OCI-LY7 (cell line): ENCODE data around the gene LY86. TPM values are rescaled to one million over a fixed set of nuclear protein-coding genes. Genes with fewer than 3 reads are reported as not detected.

Source experiments
- BruUV-seq: library from RNA; stranded (reverse); fragments of 400-500 nt; replicated peaks from 2 replicates; lab custom pipeline; 2021; lab: Mats Ljungman, UMichigan
- CTCF ChIA-PET: fragments of 300-600 bp; sonication (Branson Sonifier 250); formaldehyde crosslinking; loops from one replicate; lab custom pipeline; 2022; ENCODE audit warnings: antibody characterized with exemption; ENCODE audit not compliant: unreplicated experiment; lab: Charles Lee
- POLR2A ChIA-PET: fragments of 300-600 bp; sonication (Branson Sonifier 250); formaldehyde crosslinking; loops from one replicate; lab custom pipeline; 2022; ENCODE audit warnings: antibody characterized with exemption; lab: Charles Lee
- DNase-seq: peaks from one replicate; pipeline ENCODE4 v3.0.0-alpha.2; 2015; ENCODE audit warnings: low spot score
- H2AFZ ChIP-seq: fragments of 200-600 bp; sonication (generic), shearing (Covaris generic); 2 replicates; pipeline ENCODE4 v1.6.1; 2014; ENCODE audit warnings: mild to moderate bottlenecking, antibody characterized with exemption, low read length, moderate library complexity
- H3K27ac ChIP-seq: fragments of 200-600 bp; sonication (generic); 2 replicates; pipeline ENCODE4 v1.5.1; 2014; ENCODE audit warnings: mixed run types, low read depth, mild to moderate bottlenecking, moderate library complexity, low read length, inconsistent platforms; ENCODE audit not compliant: poor library complexity, severe bottlenecking
- H3K36me3 ChIP-seq: fragments of 200-600 bp; sonication (generic); 2 replicates; pipeline ENCODE4 v1.6.1; 2014; ENCODE audit warnings: mild to moderate bottlenecking, antibody characterized with exemption, low read length, moderate library complexity, mixed read lengths; ENCODE audit not compliant: insufficient read depth
- H3K4me1 ChIP-seq: fragments of 200-600 bp; sonication (generic); 2 replicates; pipeline ENCODE4 v1.5.1; 2014; ENCODE audit warnings: mild to moderate bottlenecking, low read length; ENCODE audit not compliant: insufficient read depth, poor library complexity, severe bottlenecking
- H3K4me2 ChIP-seq: fragments of 200-600 bp; sonication (generic); 2 replicates; pipeline ENCODE4 v1.6.1; 2014; ENCODE audit warnings: mild to moderate bottlenecking, low read length
- H3K4me3 ChIP-seq: fragments of 200-600 bp; sonication (generic); 2 replicates; pipeline ENCODE4 v1.5.1; 2014; ENCODE audit warnings: mild to moderate bottlenecking, low read depth, low read length; ENCODE audit not compliant: poor library complexity, severe bottlenecking
- H3K79me2 ChIP-seq: fragments of 200-600 bp; sonication (generic); 2 replicates; pipeline ENCODE4 v1.6.1; 2016; ENCODE audit warnings: low read depth, mild to moderate bottlenecking, low read length, moderate library complexity, mixed read lengths; ENCODE audit not compliant: insufficient read depth
- H3K9me2 ChIP-seq: fragments of 200-600 bp; sonication (generic); 2 replicates; pipeline ENCODE4 v1.6.1; 2016; ENCODE audit warnings: mild to moderate bottlenecking, low read length, mixed read lengths; ENCODE audit not compliant: insufficient read depth
- H3K9me3 ChIP-seq: fragments of 200-600 bp; sonication (generic); 2 replicates; pipeline ENCODE4 v1.6.1; 2014; ENCODE audit warnings: mild to moderate bottlenecking, mixed run types, low read length, mixed read lengths
- H4K20me1 ChIP-seq: fragments of 200-600 bp; sonication (generic); 2 replicates; pipeline ENCODE4 v1.6.1; 2014; ENCODE audit warnings: mild to moderate bottlenecking, antibody characterized with exemption, low read length, moderate library complexity, mixed read lengths; ENCODE audit not compliant: insufficient read depth
- CTCF ChIP-seq: fragments of 200-600 bp; sonication (generic); conservative IDR thresholded peaks from 2 replicates; pipeline ENCODE4 v1.5.1; 2014; ENCODE audit warnings: mild to moderate bottlenecking, antibody characterized with exemption, low read length, moderate library complexity, mixed read lengths
- EZH2phosphoT487 ChIP-seq: fragments of 200-600 bp; sonication (generic); IDR thresholded peaks from 2 replicates; pipeline ENCODE4 v1.6.1; 2018; ENCODE audit warnings: low read depth, borderline replicate concordance, mild to moderate bottlenecking, mixed run types, antibody characterized with exemption, low read length, moderate library complexity, mixed read lengths
- intact Hi-C: fragments of 100-400 bp; cut with micrococcal nuclease; formaldehyde crosslinking; loops from one replicate; pipeline ENCODE4 v1.10.0; 2022; ENCODE audit not compliant: unreplicated experiment
- total RNA-seq, 2 experiments: library from RNA; depleted of rRNA in 1 of 2; stranded (reverse); fragments of >200 nt in 1 of 2; shearing (Covaris generic) in 1 of 2; gene quantifications; 2 replicates each; pipeline ENCODE4 v1.2.3, GENCODE V29; 2014 to 2022

The LY86 gene
- total RNA-seq, 2 experiments from 2014 or later = 48.4 to 62.8 TPM

DNA sequence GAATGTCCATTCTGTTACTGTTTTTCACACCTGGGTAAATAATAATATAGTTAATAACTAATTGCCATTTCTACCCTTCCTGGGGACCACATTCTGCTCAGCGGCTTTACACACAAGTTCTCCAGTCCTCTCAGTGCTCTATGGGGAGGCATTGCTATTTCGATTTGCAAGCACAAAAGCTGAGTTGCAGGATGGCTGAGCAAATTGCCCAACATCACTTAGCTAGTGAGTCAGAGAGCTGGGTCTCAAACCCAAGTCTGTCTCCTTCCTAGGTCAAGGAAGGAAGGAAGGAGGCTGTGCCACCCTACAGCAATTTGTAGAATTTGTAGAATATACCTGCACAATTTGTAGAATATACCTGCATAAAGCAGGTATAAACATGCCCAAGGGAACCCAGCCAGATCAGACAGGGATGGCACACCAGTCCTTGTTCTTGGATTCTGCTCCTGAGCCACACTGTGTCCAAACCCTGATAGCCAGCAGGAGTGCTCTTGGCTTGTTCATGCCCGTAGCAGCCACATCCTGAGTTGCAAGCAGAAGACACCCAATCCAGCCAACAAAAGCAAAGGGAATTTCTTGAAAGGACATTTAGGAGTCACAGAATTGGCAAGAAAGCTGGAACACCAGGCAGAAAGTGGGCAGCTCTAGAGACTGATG, 56.9 kb downstream of the LY86 start:
- no peaks in the 10 kb centered on the region for H3K9me2 ChIP-seq
- BruUV-seq = no TSS peak
- intact Hi-C loops = no loop called here
- no peak for DNase-seq
- CTCF ChIA-PET = no interaction called here
- H3K79me2 ChIP-seq = no peaks in the 10 kb centered on the region
- no peaks in the 10 kb centered on the region for H4K20me1 ChIP-seq
- no peak overlapping the region for H2AFZ ChIP-seq
- POLR2A ChIA-PET = interaction anchor here (1.3 kb wide), 1 partner anchor 18 kb away, joined by 4 read pairs; no protein-coding TSS in a partner anchor
- no peak overlapping the region for H3K4me3 ChIP-seq
- no peaks in the 10 kb centered on the region for H3K4me1 ChIP-seq
- TF ChIP-seq EZH2phosphoT487 (no peak), CTCF (no peak)
- no peaks in the 10 kb centered on the region for H3K9me3 ChIP-seq
- H3K4me2 ChIP-seq = no peak overlapping the region
- peaks cover 90% of the 10 kb centered on the region for H3K36me3 ChIP-seq
- H3K27ac ChIP-seq = no peak overlapping the region

DNA sequence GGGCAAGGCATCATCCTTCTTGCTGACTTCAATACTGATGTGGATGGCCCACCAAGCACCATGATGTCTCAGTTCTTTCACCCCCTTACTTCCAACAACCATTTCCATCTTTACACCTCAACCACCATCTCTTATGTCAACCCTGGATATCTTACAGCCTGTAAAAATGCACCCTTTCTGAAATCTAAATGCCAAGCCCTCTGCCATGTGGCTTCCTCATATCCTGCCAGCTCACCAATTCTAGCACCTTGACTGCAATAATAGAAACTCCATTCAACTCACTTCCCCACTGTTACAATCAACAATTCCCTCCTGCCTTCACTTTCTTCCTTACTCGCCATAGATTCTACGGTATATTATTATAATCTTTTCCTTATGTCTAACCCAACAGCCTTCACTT, 57.9 kb downstream of the LY86 start:
- H3K9me2 ChIP-seq = no peaks in the 10 kb centered on the region
- peaks cover 93% of the 10 kb centered on the region for H3K36me3 ChIP-seq
- TF ChIP-seq EZH2phosphoT487 (no peak), CTCF (no peak)
- DNase-seq = no peak
- H4K20me1 ChIP-seq = no peaks in the 10 kb centered on the region
- no peak overlapping the region for H3K27ac ChIP-seq
- H3K79me2 ChIP-seq = no peaks in the 10 kb centered on the region
- no peak overlapping the region for H3K4me3 ChIP-seq
- H2AFZ ChIP-seq = no peak overlapping the region
- H3K4me1 ChIP-seq = no peaks in the 10 kb centered on the region
- BruUV-seq = no TSS peak
- H3K4me2 ChIP-seq = no peak overlapping the region
- POLR2A ChIA-PET = interaction anchor here (1.3 kb wide), 1 partner anchor 19 kb away, joined by 4 read pairs; no protein-coding TSS in a partner anchor
- H3K9me3 ChIP-seq = no peaks in the 10 kb centered on the region
- CTCF ChIA-PET = no interaction called here
- intact Hi-C loops = no loop called here

DNA sequence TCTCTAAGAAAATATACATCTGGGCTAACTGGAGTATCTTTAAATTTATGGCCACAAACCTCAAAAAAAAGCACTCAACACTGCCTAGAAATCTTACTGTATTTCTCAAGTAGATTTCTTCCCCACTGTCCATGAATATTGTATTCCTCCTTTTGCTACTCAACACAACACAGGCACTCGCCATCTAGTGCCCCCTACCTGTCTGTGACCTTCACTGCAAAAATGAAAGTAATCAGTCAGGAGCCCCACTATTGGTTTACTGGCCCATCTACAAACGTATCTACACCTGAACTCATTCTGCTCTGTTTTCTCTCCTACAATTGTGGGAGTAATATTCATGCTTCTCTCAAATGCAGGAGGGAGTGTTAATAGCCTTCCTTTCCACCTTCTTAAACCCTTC, 58.3 kb downstream of the LY86 start:
- Histone ChIP-seq H3K9me2 (no peaks in the 10 kb centered on the region), H3K79me2 (no peaks in the 10 kb centered on the region), H2AFZ (no peak overlapping the region), H3K4me1 (no peaks in the 10 kb centered on the region), H3K27ac (no peak overlapping the region), H3K4me3 (no peak overlapping the region), H3K4me2 (no peak overlapping the region), H4K20me1 (no peaks in the 10 kb centered on the region), H3K36me3 (peaks cover 91% of the 10 kb centered on the region), H3K9me3 (no peaks in the 10 kb centered on the region)
- POLR2A ChIA-PET = interaction anchor here (1.3 kb wide), 1 partner anchor 20 kb away, joined by 4 read pairs; no protein-coding TSS in a partner anchor
- TF ChIP-seq CTCF (peak; percentile 66), EZH2phosphoT487 (no peak)
- BruUV-seq = no TSS peak
- intact Hi-C loops = no loop called here
- DNase-seq = peak; percentile 11
- CTCF ChIA-PET = no interaction called here
